SU-DHL-6 (cell line): Measurements from ENCODE around the gene HIBADH.
A peak's percentile ranks its signal among the peaks of the same experiment; 100 is the strongest.

ENCODE experiments used
- H2AFZ ChIP-seq: fragments of 200-600 bp; sonication (generic); 2 replicates; pipeline ENCODE4 v1.6.1; 2014; ENCODE audit warnings: low read depth, mild to moderate bottlenecking, moderate library complexity, mixed read lengths, antibody characterized with exemption, low read length; ENCODE audit not compliant: severe bottlenecking
- H3F3A ChIP-seq: fragments of 200-600 bp; shearing (Covaris generic); 2 replicates; pipeline ENCODE4 v1.6.0; 2016; ENCODE audit warnings: antibody characterized with exemption, mild to moderate bottlenecking; ENCODE audit not compliant: insufficient read depth
- H3K27ac ChIP-seq: fragments of 200-600 bp; sonication (generic); 2 replicates; pipeline ENCODE4 v1.5.1; 2016; ENCODE audit warnings: low read depth, mild to moderate bottlenecking, low read length, moderate library complexity, mixed read lengths
- H3K27me3 ChIP-seq: fragments of 200-600 bp; sonication (generic), shearing (Covaris generic); 2 replicates; pipeline ENCODE4 v1.6.0; 2014; ENCODE audit warnings: mild to moderate bottlenecking, low read length
- H3K36me3 ChIP-seq: fragments of 200-600 bp; sonication (generic); 2 replicates; pipeline ENCODE4 v1.6.1; 2014; ENCODE audit warnings: mild to moderate bottlenecking, low read length, mixed read lengths
- H3K4me2 ChIP-seq: fragments of 300-600, 200-600 bp; shearing (Covaris generic), sonication (generic); 2 replicates; pipeline ENCODE4 v1.6.0; 2014; ENCODE audit warnings: low read length, low read depth, mild to moderate bottlenecking; ENCODE audit not compliant: poor library complexity, severe bottlenecking
- H3K4me3 ChIP-seq: fragments of 200-600 bp; sonication (generic); 2 replicates; pipeline ENCODE4 v1.5.1; 2014; ENCODE audit warnings: antibody characterized with exemption, low read length, mild to moderate bottlenecking, mixed read lengths; ENCODE audit not compliant: insufficient read depth, poor library complexity, severe bottlenecking
- H3K79me2 ChIP-seq: fragments of 200-600 bp; sonication (generic); 2 replicates; pipeline ENCODE4 v1.6.1; 2014; ENCODE audit warnings: mild to moderate bottlenecking, low read length, moderate library complexity; ENCODE audit not compliant: insufficient read depth
- H3K9ac ChIP-seq: fragments of 200-600 bp; sonication (generic); 2 replicates; pipeline ENCODE4 v1.7.0; 2014; ENCODE audit warnings: mild to moderate bottlenecking, low read length
- H3K9me2 ChIP-seq: fragments of 200-600 bp; sonication (generic); replicated peaks from 2 replicates; pipeline ENCODE4 v1.6.1; 2014; ENCODE audit warnings: low read length; ENCODE audit not compliant: insufficient read depth
- H3K9me3 ChIP-seq: fragments of 200-600 bp; sonication (generic); 2 replicates; pipeline ENCODE4 v1.6.1; 2014; ENCODE audit warnings: low read length, mixed read lengths; ENCODE audit not compliant: insufficient read depth
- H4K20me1 ChIP-seq: fragments of 200-600 bp; sonication (generic); 2 replicates; pipeline ENCODE4 v1.6.1; 2014; ENCODE audit warnings: low read depth, mild to moderate bottlenecking, antibody characterized with exemption, low read length, moderate library complexity, mixed read lengths
- CTCF ChIP-seq: fragments of 200-600 bp; sonication (generic); IDR thresholded peaks from one replicate; pipeline ENCODE4 v1.5.1; 2017; ENCODE audit warnings: antibody characterized with exemption, mild to moderate bottlenecking, low read length, moderate library complexity; ENCODE audit not compliant: insufficient read depth, poor library complexity, severe bottlenecking
- EZH2phosphoT487 ChIP-seq: fragments of 200-600 bp; sonication (generic), shearing (Covaris generic); conservative IDR thresholded peaks from 2 replicates; pipeline ENCODE4 v1.6.1; 2018; ENCODE audit warnings: mild to moderate bottlenecking, antibody characterized with exemption, low read length, moderate library complexity, mixed read lengths

Gene HIBADH

DNA sequence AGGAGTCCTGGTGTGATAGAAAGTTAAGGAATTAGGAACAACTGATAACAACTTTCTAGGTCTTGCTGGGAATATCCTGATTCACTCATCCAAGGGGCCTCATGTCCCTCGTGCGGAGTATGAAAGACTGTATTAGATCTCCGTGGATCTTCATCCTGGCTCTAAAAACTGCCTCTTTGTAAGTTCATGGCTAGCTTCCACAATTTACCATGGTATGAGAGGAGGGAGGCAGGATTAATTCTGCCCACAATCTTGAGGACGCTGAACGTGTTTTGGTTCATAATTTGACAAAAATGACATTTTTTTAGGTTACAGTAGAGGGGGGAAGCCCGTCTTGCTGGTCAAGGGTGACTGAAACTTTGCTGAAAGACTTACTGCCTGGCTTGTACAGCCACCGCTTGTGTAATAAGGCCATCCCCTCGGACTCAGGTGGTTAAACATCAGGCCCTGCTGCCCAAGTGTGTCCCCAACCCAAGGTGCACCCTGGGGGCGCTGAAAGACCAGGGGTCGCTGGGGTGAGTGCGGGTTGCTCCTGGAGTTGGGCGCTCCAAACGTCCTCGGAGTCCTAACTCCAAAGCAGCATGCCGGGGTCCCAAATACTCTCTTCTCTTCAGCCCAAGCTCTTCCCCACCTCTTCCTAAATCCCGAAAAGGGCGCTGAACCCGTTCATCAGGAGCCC, 733 bp downstream of the HIBADH start:
- TF ChIP-seq CTCF (peak; percentile 24), EZH2phosphoT487 (no peak)
- H3K27me3 ChIP-seq: no peaks in the 10 kb centered on the region
- H3K9ac ChIP-seq: peak overlapping the region; percentile 79
- H3K9me3 ChIP-seq: no peaks in the 10 kb centered on the region
- peak overlapping the region; percentile 29 for H3K27ac ChIP-seq
- peak overlapping the region; percentile 87 for H3K4me3 ChIP-seq
- H3F3A ChIP-seq: no peaks in the 10 kb centered on the region
- no peaks in the 10 kb centered on the region for H3K9me2 ChIP-seq
- no peaks in the 10 kb centered on the region for H3K79me2 ChIP-seq
- no peaks in the 10 kb centered on the region for H4K20me1 ChIP-seq
- peak overlapping the region; percentile 82 for H3K4me2 ChIP-seq
- no peaks in the 10 kb centered on the region for H3K36me3 ChIP-seq
- H2AFZ ChIP-seq: peak overlapping the region; percentile 96

GRCh38 chr7:27656724-27657123, 6.0 kb downstream of the HIBADH start:
- Histone ChIP-seq H3K4me3 (no peak overlapping the region), H3K4me2 (no peak overlapping the region), H3K79me2 (no peaks in the 10 kb centered on the region), H3K36me3 (peaks cover 5% of the 10 kb centered on the region), H3K9me2 (no peaks in the 10 kb centered on the region), H3F3A (no peaks in the 10 kb centered on the region), H2AFZ (no peak overlapping the region), H3K9ac (no peak overlapping the region), H3K9me3 (no peaks in the 10 kb centered on the region), H3K27me3 (no peaks in the 10 kb centered on the region), H4K20me1 (no peaks in the 10 kb centered on the region), H3K27ac (no peak overlapping the region)
- TF ChIP-seq CTCF (no peak), EZH2phosphoT487 (no peak)

DNA sequence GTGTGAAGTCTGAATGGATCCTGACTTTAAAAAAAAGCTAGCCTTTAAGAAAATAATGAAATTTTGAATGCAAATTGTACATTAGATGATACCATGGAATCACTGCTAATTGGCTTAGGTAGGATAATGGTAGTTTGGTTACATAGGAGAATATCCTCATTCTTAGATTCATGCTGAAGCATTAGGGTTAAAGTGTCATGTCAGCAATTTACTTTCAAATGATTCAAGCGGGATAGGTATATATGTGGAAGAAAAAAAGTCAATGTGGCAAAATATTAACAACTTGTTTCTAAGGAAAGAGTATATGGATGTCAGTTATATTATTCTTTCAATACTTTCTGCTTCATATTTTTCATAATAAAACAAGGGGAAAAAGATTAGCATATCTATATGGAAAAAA, 7.5 kb downstream of the HIBADH start:
- Histone ChIP-seq H3F3A (no peaks in the 10 kb centered on the region), H4K20me1 (no peaks in the 10 kb centered on the region), H3K4me2 (no peak overlapping the region), H3K27ac (no peak overlapping the region), H3K36me3 (peaks cover 5% of the 10 kb centered on the region), H3K9ac (no peak overlapping the region), H3K9me3 (no peaks in the 10 kb centered on the region), H3K27me3 (no peaks in the 10 kb centered on the region), H2AFZ (no peak overlapping the region), H3K9me2 (no peaks in the 10 kb centered on the region), H3K79me2 (no peaks in the 10 kb centered on the region), H3K4me3 (no peak overlapping the region)
- TF ChIP-seq EZH2phosphoT487 (no peak), CTCF (no peak)

DNA sequence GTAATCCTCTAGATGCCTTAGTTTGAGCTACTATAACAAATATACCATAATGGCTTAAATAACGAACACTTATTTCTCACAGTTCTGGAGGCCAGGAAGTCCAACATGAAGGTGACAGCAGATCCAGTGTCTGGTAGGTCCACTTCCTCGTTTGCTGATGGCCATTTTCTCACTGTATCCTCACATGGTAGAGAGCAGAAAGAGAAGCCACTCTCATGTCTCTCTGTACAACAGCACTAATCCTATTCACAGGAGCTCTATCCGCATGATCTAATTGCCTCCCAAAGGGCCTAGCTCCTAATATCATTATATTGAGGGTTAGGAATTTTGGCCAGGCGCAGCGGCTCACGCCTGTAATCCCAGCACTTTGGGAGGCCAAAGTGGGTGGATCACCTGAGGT, 10.2 kb downstream of the HIBADH start:
- H2AFZ ChIP-seq: no peak overlapping the region
- H3K4me3 ChIP-seq: no peak overlapping the region
- TF ChIP-seq CTCF (no peak), EZH2phosphoT487 (no peak)
- peaks cover 5% of the 10 kb centered on the region for H3K36me3 ChIP-seq
- no peaks in the 10 kb centered on the region for H3K79me2 ChIP-seq
- no peak overlapping the region for H3K9ac ChIP-seq
- no peaks in the 10 kb centered on the region for H3K9me2 ChIP-seq
- no peak overlapping the region for H3K27ac ChIP-seq
- no peaks in the 10 kb centered on the region for H4K20me1 ChIP-seq
- no peaks in the 10 kb centered on the region for H3K27me3 ChIP-seq
- H3F3A ChIP-seq: no peaks in the 10 kb centered on the region
- H3K4me2 ChIP-seq: no peak overlapping the region
- H3K9me3 ChIP-seq: no peaks in the 10 kb centered on the region
